Mucosa of descending colon (tissue), 3 donors: ENCODE measurements around the gene PTPRD. TPM values are rescaled to one million over a fixed set of nuclear protein-coding genes. Genes with fewer than 3 reads are reported as not detected.

Experiments
- ATAC-seq: fragments of 200-7000 bp; cut with Tn5 transposase; one replicate; pipeline ENCODE4 v1.9.1; 2020; ENCODE audit warnings: mild to moderate bottlenecking, moderate library complexity
- DNase-seq, 3 donors: peaks; one replicate each; pipeline ENCODE4 v3.0.0-alpha.2; 2020
- H3K36me3 ChIP-seq: fragments of 200-600 bp; one replicate; pipeline ENCODE4 v1.8.0; 2021; ENCODE audit warnings: low read depth, mild to moderate bottlenecking
- H3K4me1 ChIP-seq: fragments of 200-600 bp; one replicate; pipeline ENCODE4 v1.8.0; 2021; ENCODE audit warnings: low read depth, mild to moderate bottlenecking
- H3K4me3 ChIP-seq: fragments of 200-600 bp; one replicate; pipeline ENCODE4 v1.8.0; 2021; ENCODE audit warnings: mild to moderate bottlenecking
- H3K9me3 ChIP-seq: fragments of 200-600 bp; one replicate; pipeline ENCODE4 v1.8.0; 2021; ENCODE audit warnings: mild to moderate bottlenecking
- intact Hi-C, 2 donors: fragments of 100-400 bp; cut with DNase I in 1 of 2; cut with micrococcal nuclease in 1 of 2; formaldehyde crosslinking; loops; one replicate each; pipeline versions ENCODE4 v1.11.0 to v1.11.1; 2022; cut with DNase I, micrococcal nuclease
- total RNA-seq, 3 donors: library from RNA; stranded (reverse); fragmentation: NEBNext Ultra II Directional in 2 of 3; extraction: Animal tissue kit (Norgen Biotek cat#: 25700) in 2 of 3; gene quantifications; one replicate each; pipeline versions ENCODE4 v1.2.1 to v1.2.4, GENCODE V29; 2021 to 2023
- TF ChIP-seq, protein P1 (sequence below): fragments of 200-600 bp; IDR thresholded peaks from one replicate; pipeline ENCODE4 v1.8.0; 2022; ENCODE audit warnings: antibody characterized with exemption, mild to moderate bottlenecking
- donor health status: DM: no; HTN: no; CAD: no; lungs with moderate emphysema.
- donor health status: DM: no; HTN: no; CAD: no.
- donor health status: DM: no; HTN: yes; CAD: no.

PTPRD gene
- total RNA-seq, 3 donors from 2014 or later: 52.7 to 128 (median 113) TPM

DNA sequence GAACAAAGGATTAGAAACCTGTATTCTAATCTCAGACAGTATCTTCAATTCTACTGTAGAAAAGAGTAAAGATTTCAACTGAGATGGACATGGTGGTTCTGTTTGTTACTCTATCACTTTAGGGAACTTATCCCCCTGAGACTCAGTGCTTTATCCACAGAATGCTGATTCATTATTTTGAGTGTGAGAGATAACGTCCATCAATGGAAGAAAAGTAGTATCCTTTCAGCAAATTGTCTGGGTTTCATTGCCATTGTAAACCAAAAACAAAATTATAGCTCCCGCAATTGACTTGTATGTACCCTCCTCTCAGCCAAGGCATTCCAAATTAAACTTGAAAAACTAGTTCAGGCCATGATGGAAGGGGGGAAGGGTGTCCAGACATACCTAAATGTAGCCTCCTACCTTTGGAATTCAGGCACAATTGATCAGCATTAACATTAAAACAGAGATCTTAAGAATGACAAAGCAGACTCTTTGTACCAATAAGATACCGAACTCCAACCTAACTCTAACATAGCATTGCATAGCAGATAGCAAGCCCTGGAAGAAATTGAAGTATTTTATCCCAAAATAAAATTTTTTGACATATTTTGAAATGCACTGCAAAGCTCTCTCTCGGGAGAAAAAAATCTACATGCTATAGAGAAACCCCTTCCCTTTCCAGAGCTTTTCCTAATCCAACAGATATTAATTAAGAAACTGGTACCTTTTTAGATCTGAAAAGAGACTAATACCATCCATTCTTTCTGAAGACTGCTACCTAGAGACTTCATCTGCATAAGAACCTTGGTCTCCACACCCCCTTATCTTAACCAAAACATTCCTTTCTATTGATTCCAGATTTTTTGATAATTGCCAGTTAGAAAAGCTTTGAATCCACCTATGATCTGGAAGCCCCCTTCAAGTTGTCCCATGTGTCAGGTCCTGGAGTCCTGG lies 1055.7 kb downstream of the PTPRD start:
- TF ChIP-seq, protein P1, sequence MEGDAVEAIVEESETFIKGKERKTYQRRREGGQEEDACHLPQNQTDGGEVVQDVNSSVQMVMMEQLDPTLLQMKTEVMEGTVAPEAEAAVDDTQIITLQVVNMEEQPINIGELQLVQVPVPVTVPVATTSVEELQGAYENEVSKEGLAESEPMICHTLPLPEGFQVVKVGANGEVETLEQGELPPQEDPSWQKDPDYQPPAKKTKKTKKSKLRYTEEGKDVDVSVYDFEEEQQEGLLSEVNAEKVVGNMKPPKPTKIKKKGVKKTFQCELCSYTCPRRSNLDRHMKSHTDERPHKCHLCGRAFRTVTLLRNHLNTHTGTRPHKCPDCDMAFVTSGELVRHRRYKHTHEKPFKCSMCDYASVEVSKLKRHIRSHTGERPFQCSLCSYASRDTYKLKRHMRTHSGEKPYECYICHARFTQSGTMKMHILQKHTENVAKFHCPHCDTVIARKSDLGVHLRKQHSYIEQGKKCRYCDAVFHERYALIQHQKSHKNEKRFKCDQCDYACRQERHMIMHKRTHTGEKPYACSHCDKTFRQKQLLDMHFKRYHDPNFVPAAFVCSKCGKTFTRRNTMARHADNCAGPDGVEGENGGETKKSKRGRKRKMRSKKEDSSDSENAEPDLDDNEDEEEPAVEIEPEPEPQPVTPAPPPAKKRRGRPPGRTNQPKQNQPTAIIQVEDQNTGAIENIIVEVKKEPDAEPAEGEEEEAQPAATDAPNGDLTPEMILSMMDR: no peak
- no peaks in the 10 kb centered on the region for H3K36me3 ChIP-seq
- intact Hi-C loops: no loop called here
- no peaks in the 10 kb centered on the region for H3K9me3 ChIP-seq
- DNase-seq: no peak
- no peak overlapping the region for H3K4me3 ChIP-seq
- ATAC-seq: no peak
- no peaks in the 10 kb centered on the region for H3K4me1 ChIP-seq

DNA sequence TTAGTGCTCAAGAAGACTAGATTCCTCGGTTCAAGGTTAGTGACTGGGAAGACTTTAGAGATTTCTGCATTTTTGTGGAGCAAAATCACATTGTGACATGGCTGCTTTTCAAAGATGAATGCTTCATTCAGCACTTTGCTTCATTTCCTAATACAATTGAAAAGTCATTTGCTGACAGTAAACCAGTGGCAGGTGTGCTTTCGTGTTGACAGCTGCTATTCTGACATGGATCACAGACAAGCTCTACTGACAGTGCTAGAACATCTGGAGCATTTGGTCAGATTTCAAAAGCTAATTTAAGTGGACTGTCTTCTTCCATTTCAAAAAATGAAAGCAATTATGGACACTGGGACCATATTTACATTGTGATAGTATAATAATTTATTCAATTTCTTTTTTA lies 1060.1 kb downstream of the PTPRD start:
- TF ChIP-seq, protein P1: no peak
- Histone ChIP-seq H3K36me3 (no peaks in the 10 kb centered on the region), H3K4me3 (no peak overlapping the region), H3K9me3 (no peaks in the 10 kb centered on the region), H3K4me1 (no peaks in the 10 kb centered on the region)
- DNase-seq (no peak), ATAC-seq (no peak)
- intact Hi-C loops: no loop called here

DNA sequence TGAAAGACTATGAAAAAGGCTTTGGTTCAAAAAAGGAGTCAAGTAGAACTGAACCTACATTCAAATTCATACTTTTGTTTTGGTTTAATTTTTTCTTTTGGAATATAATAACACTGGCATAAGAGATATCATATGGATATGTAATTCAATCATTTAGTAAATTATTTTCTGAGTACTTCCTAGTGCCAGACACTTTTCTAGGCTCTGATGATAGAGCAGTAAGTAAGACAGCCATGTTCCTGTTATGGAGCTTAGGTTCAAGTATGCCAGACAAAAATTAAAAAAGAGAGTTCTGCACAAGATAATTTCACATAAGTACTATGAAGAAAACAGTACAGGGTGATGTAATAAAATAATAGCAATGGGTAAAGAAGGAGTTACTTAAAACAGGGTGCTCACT lies 1074.0 kb downstream of the PTPRD start:
- ATAC-seq: no peak
- no peak overlapping the region for H3K4me3 ChIP-seq
- H3K36me3 ChIP-seq: no peaks in the 10 kb centered on the region
- TF ChIP-seq, protein P1: no peak
- H3K9me3 ChIP-seq: no peaks in the 10 kb centered on the region
- DNase-seq: no peak
- no peaks in the 10 kb centered on the region for H3K4me1 ChIP-seq
- intact Hi-C loops: no loop called here

DNA sequence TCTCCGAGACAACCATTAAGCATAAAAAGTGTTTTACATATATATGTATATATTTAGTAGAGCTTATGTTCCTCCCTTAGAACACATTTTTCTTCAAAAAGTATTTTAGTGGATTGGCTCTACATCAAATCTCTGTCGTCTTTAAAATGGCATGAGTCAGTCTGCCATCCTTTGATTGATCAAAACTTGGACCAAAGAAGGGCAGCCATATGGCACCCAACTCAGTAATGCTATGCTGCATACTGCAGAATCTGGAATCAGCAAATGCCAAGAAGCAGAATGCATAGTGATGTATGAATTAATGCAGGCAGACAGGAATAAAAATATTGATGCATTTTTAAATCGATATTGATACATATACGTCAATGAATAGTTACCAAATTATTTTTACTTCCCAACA lies 1074.4 kb downstream of the PTPRD start:
- no peaks in the 10 kb centered on the region for H3K36me3 ChIP-seq
- no peaks in the 10 kb centered on the region for H3K9me3 ChIP-seq
- no peaks in the 10 kb centered on the region for H3K4me1 ChIP-seq
- DNase-seq: no peak
- H3K4me3 ChIP-seq: no peak overlapping the region
- intact Hi-C loops: no loop called here
- TF ChIP-seq, protein P1: no peak
- ATAC-seq: no peak

DNA sequence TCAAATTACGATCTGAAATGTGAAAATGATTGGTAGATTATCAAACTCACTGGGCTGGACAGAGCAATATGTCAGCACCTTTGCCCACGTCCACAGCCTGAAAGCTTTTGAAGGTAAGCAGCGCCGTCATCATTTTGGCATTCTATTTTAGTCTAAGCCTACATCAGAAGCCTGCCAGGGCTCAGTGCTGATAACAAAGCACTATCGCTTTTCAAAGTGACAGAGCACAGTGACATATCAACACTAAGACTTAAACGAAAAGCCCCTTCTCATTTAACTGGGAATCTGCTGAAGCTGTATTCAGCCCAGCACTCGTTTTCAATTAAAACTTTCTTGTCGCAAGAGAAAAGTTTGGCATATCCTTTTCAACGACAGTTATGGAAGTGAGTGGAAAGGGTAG lies 1076.3 kb downstream of the PTPRD start:
- no peaks in the 10 kb centered on the region for H3K4me1 ChIP-seq
- H3K36me3 ChIP-seq: no peaks in the 10 kb centered on the region
- ATAC-seq (no peak), DNase-seq (no peak)
- no peak overlapping the region for H3K4me3 ChIP-seq
- TF ChIP-seq, protein P1: no peak
- H3K9me3 ChIP-seq: no peaks in the 10 kb centered on the region
- intact Hi-C loops: no loop called here
